Measurements from ENCODE around the gene NKAPL.
A peak's percentile ranks its signal among the peaks of the same experiment; 100 is the strongest.

The NKAPL gene

DNA sequence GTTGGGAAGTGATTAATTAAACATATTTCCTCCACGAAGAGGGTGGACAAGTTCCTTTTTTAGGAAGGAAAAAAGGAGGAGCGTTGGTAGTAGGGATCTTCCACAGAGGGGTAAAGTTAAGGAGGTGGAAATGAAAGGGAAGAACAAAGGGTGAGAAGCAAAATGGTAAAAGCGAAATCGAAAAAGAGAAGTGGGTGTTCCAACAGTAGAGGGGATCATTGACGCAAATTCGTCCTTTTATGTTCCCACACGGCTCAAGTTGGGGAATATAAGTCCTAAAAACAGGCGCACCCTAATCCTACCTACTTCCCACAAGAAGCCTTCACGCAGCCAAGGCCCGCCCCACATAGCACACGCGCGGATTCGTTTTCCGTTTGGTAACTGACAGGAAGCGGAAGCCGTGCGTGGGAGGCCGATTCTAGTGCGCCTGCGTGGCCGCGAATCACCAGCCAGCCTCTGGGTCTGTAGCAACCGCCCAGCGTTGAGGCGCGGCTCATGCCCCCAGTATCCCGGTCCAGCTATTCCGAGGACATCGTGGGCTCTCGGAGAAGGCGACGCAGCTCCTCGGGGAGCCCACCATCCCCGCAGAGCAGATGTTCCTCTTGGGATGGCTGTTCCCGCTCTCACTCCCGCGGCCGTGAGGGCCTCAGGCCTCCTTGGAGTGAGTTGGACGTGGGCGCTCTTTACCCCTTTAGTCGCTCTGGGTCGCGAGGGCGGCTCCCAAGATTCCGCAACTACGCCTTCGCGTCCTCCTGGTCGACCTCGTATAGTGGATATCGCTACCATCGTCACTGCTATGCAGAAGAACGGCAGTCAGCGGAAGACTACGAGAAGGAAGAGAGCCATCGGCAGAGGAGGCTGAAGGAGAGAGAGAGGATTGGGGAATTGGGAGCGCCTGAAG lies at the start of gene NKAPL:
NKAPL (plus strand) TSS at position 421 of the 901 bp plus-strand sequence; CDS start at position 496, 75 bp downstream.
- in situ Hi-C loops (cut with HindIII; ENCODE audit: low pct_ligation_motif_present, low pct_unique_long_range_greater_than_20kb, low sequenced_read_pairs): no loop called here
- DNase-seq: no peak

DNA sequence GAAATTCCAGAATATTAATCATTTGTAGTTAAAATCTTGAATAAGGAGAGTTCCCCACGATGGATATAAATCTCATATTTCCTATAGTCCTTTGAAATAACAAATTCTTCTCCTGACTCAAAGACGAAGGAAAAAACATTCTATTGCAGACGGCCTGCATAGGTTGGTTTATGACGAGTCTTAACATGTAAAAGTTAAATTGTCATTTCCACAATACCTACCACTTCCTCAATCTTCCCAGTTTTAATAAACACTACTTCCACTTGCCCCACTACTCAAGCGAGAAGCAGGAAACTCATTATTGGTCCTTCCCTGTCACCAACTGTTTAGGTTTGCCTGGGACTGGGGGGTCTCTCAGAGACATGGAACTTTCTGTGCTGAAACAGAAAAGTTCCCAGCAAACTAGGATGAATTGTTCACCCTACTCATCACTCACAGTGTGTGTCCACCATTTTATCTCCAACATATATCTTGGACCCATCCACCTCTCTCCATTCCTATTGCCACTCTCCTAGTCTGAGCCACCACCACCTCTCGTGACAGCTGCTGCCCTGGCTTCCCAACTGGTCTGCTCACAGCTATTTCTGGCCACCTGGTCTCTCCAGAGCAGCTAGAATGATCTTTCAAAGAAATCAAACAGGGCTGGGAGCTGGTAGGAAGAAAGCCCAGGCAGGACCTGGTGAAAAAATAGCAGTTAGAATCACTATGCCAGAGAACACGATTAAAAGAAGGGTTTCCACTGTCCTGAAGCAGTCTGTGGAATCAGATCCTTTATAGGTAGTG lies 49.2 kb upstream of the NKAPL start:
- in situ Hi-C loops (cut with HindIII; ENCODE audit: low pct_ligation_motif_present, low pct_unique_long_range_greater_than_20kb, low sequenced_read_pairs): no loop called here
- DNase-seq: no peak

DNA sequence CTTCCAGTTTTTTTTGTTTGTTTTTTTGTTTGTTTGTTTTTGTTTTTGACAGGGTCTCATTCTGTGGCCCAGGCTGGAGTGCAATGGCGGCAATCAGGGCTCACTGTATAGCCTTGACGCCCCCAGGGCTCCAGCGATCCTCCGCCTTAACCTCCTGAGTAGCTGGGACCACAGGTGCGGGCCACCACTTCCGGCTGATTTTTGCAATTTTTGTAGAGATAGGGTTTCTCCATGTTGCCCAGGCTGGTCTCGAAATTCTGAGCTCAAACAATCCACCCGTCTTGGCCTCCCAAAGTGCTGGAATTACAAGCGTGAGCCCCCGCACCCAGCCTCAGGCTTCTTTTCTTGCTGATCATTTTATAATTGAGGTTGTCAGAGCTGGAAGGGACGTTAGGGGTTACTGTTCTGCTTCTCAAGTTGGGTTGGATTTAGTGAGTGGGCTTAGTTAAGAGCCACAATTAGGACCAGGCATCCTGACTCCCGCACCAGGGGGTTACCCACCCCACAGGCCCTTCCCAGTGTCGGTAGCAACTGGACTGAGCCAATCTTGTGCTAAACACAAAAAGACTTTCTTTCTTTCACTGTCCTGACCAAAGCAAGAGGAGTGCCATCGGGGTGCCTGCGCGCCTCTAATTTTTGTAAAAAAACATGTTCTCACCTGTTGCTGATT lies 47.1 kb upstream of the NKAPL start:
- in situ Hi-C loops (cut with HindIII; ENCODE audit: low pct_ligation_motif_present, low pct_unique_long_range_greater_than_20kb, low sequenced_read_pairs): no loop called here
- DNase-seq: no peak

GRCh38 chr6:28212510-28213212 lies 46.4 kb upstream of the NKAPL start:
- in situ Hi-C loops (cut with HindIII; ENCODE audit: low pct_ligation_motif_present, low pct_unique_long_range_greater_than_20kb, low sequenced_read_pairs): no loop called here
- DNase-seq: peak; percentile 85

DNA sequence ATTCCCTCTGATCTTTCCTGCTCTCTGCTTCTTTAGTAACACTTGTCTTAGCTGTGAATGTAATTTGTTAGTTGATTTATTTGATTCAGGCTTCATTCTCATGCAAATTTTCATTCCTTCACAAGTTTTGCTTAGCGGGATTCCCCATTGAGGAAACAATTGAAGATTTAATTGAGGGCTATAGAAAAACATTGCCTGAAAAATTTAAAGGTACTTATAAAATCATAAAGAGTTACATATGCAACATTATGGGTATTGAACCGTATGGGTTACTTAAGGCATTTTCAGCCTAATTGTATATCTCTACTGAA lies 45.9 kb upstream of the NKAPL start:
- in situ Hi-C loops (cut with HindIII; ENCODE audit: low pct_ligation_motif_present, low pct_unique_long_range_greater_than_20kb, low sequenced_read_pairs): no loop called here

DNA sequence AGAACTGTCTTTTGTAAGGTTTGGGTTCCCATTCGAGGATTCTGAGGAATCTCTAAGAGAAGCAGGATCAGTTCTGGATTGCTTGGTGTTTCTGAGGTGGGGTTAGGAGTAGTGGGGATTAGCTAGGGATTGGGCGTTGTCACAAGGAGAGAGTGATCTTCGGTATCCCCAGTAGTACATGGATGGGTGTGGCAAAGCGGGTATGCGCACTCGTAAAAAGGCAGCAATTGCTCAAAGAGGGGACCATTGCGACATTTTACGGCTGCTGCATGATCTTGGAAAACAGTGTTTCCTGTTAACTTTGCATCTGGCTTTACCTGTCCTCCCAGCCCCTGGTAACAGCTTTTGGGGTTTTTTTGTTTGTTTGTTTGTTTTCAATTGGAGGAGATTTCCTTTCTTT lies 43.7 kb upstream of the NKAPL start:
- no peak for DNase-seq
- in situ Hi-C loops (cut with HindIII; ENCODE audit: low pct_ligation_motif_present, low pct_unique_long_range_greater_than_20kb, low sequenced_read_pairs): no loop called here

More for the DNA sequence above, 45.9 kb upstream of the NKAPL start:
- no peak for DNase-seq

DNA sequence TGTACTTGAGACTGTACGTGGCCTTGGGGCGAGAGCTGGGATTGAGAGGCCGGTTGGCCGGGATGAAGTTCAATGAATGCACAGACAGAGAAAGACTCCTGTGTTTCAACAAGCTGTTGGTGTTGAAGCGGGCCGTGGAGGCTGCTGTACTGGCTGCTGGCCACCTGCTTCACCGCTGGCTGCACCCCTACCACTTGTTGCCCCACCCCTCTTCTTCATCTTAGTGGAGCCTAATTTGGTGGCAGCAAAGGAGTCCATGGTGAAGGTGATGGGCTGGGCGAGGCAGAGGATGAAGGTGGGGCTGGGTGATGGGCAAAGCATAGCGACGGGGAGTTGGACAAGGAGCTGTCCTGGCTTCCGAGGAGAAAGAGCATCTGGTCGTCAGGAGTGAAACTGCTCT lies 41.2 kb upstream of the NKAPL start:
- in situ Hi-C loops (cut with HindIII; ENCODE audit: low pct_ligation_motif_present, low pct_unique_long_range_greater_than_20kb, low sequenced_read_pairs): no loop called here
- no peak for DNase-seq

GRCh38 chr6:28218312-28219248 lies 40.5 kb upstream of the NKAPL start:
- peak; percentile 52 for DNase-seq
- in situ Hi-C loops (cut with HindIII; ENCODE audit: low pct_ligation_motif_present, low pct_unique_long_range_greater_than_20kb, low sequenced_read_pairs): no loop called here

DNA sequence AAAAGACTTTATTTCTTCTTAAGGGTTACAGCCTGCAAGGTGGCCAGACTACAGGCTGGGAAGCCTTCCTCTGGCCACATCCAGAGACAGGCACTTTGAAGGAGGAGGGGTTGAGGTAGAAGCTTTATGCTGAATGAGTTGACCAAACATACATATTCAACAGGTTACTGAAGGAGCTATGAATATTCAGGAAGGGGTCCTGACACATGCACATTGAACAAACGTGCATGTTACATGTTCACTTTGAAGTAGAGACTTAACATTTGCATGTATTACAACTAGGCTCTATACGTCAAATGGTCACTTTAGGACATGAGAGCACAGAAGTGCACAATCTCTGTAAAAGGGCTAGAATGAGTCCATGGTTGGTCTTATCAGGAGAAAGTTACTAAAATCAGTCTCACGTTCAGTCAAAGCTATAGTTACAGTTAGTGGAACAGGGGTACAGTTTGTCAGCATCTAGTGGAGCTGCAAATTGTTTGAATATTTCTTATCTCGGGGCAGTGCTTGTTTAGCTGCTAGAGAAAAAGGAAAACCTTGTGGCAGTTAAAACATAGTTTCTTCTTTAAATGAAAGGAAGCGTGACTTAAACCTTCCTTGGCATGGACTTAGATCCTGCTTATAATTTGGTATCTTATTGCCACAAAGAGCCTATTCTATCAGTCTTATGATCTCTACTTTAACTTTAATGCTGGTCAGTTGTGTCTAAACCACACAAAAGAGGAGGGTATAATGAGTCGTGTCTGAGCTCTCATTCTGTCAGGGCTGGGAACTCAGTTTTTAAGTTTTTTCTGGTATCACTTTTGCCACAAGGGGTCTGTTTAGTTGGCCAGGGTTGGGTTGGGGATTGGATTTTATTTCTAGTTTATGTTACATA lies 38.6 kb upstream of the NKAPL start:
- DNase-seq: no peak
- in situ Hi-C loops (cut with HindIII; ENCODE audit: low pct_ligation_motif_present, low pct_unique_long_range_greater_than_20kb, low sequenced_read_pairs): no loop called here

DNA sequence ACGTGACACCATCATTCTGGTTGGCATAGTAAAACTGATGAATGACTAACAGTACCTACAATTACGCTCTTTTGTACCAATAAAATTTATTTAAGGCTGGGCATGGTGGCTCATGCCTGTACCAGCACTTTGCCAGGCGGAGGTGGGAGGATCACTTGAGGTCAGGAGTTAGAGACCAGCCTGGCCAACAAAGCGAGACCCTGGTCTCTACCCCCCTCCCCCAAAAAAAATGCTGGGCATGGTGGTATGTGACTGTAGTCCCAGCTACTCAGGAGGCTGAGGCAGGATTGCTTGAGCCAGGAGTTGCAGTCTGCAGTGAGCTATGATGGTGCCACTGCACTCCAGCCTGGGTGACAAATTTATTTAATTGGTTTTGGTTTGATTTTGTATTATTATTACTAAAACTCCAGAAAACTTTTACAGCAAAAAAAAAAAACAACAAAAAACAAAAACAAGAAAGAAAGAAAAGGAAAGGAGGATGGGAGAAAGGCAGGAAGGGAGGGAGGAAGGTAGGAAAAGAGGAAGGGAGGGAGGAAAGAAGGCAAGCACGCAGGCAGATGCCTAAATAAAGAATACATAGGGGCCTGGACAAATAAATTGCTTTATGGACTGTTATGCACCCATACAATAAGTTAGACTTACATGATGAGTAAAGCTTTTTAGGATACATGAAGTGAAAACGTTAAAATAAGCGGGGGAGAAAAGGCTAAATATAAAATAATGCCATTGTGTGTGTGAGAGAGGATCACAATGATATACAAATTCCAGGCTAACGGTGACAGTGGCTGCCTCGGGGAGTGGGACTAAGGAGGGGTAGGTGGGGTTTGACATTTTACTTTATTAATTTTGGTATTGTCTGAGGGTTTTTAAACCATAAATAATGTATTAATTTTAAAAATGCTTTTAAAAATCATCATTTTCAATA lies 34.7 kb upstream of the NKAPL start:
- no peak for DNase-seq
- in situ Hi-C loops (cut with HindIII; ENCODE audit: low pct_ligation_motif_present, low pct_unique_long_range_greater_than_20kb, low sequenced_read_pairs): no loop called here

- DNase-seq: peak; percentile 84
- in situ Hi-C loops (cut with HindIII; ENCODE audit: low pct_ligation_motif_present, low pct_unique_long_range_greater_than_20kb, low sequenced_read_pairs): no loop called here
These were observed 33.9 kb upstream of the NKAPL start, which contains the start of gene ZSCAN9 for GRCh38 chr6:28225056-28225834. ZSCAN9 (plus strand) TSS chr6:28225275; CDS start chr6:28227085, 1,810 bp downstream.

DNA sequence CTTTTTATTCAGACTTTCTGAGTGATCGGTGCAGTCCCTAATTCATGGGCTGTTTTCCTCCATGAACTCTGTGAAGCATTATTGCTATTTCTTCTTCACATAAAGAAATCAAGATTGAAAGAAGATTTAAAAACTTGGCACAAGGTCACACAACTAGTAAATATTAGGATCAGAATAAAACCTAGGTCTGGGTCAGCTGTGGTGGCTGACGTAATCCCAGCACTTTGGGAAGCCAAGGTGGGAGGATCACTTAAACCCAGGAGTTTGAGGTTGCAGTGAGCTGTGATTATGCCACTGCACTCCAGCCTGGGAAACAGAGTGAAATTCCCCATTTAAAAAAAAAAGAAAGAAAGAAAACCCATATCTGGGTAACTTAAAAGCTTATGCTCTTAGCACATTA lies 32.6 kb upstream of the NKAPL start:
- DNase-seq: no peak
- in situ Hi-C loops (cut with HindIII; ENCODE audit: low pct_ligation_motif_present, low pct_unique_long_range_greater_than_20kb, low sequenced_read_pairs): no loop called here

- DNase-seq: no peak
- in situ Hi-C loops (cut with HindIII; ENCODE audit: low pct_ligation_motif_present, low pct_unique_long_range_greater_than_20kb, low sequenced_read_pairs): no loop called here
These were observed 26.3 kb upstream of the NKAPL start for GRCh38 chr6:28232785-28233184.

DNA sequence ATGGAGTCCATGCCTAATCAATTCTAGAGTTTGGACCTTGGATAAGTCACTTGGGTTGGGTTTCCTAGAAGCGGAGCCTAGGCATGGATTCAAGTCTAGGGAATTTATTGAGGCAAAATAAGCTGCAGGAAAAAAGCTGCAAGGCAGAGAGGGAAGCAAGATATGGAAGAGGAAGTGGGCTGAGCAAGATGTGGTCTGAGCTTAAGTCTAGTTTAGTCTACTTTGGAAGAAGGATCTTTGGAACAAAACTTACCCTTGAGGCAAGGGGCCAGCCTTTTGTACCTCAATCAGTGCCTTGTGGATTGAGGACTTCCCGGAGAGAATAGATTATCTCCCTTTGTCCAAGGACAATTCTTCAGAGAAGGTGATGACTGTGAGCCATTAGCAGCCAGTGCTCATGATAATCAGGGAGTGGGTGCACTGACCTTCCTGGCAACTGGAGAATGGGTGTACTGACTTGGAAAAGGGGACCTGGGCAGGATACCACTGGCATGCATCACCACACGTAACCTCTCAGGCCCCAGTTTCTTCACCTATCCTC lies 23.1 kb upstream of the NKAPL start:
- in situ Hi-C loops (cut with HindIII; ENCODE audit: low pct_ligation_motif_present, low pct_unique_long_range_greater_than_20kb, low sequenced_read_pairs): no loop called here
- no peak for DNase-seq

- DNase-seq: no peak
- in situ Hi-C loops (cut with HindIII; ENCODE audit: low pct_ligation_motif_present, low pct_unique_long_range_greater_than_20kb, low sequenced_read_pairs): no loop called here
These were observed 19.5 kb upstream of the NKAPL start for GRCh38 chr6:28239636-28240035.

Measured in ACHN (cell line).